Stomach (tissue), 9 donors: Measurements from ENCODE around the gene TMEM120B. TPM values are rescaled to one million over a fixed set of nuclear protein-coding genes. Genes with fewer than 3 reads are reported as not detected.

Source experiments
- DNase-seq, 2 donors: peaks; one replicate each; pipeline versions ENCODE4 v3.0.0 to v3.0.0-alpha.2; 2013 to 2019
- H3K27ac ChIP-seq, 5 donors: fragments of 200-600 bp in 4 of 5; sonication (generic) in 4 of 5; one replicate each; pipeline ENCODE4 v1.5.1; 2013 to 2019; ENCODE audit warnings: mild to moderate bottlenecking in 1 of 5, moderate library complexity in 1 of 5
- H3K27me3 ChIP-seq, 3 donors: fragments of 200-600 bp; sonication (generic); one replicate each; pipeline ENCODE4 v1.5.1; 2017 to 2019; ENCODE audit warnings: mixed run types in 1 of 3
- H3K36me3 ChIP-seq, 4 donors: fragments of 200-600 bp; sonication (generic); 1 replicate in 3 of 4; 2 replicates in 1 of 4; pipeline ENCODE4 v1.5.1; 2016 to 2019
- H3K4me1 ChIP-seq, 4 donors: fragments of 200-600 bp; sonication (generic); one replicate each; pipeline ENCODE4 v1.5.1; 2016 to 2019
- H3K4me3 ChIP-seq, 4 donors: fragments of 200-600 bp; sonication (generic) in 3 of 4; one replicate each; pipeline ENCODE4 v1.5.1; 2016 to 2019; ENCODE audit warnings: mild to moderate bottlenecking in 1 of 4
- H3K9me3 ChIP-seq, 4 donors: fragments of 200-600 bp; sonication (generic); one replicate each; pipeline ENCODE4 v1.5.1; 2016 to 2019
- EP300 ChIP-seq: sonication (generic); formaldehyde crosslinking; IDR thresholded peaks from one replicate; pipeline ENCODE4 v1.6.1; 2017; ENCODE audit warnings: antibody characterized with exemption
- POLR2A ChIP-seq, 4 donors: fragments of 450-650 bp; IDR thresholded peaks; one replicate each; pipeline ENCODE4 v1.6.1; 2016; ENCODE audit warnings: antibody characterized with exemption in 4 of 4, control low read depth in 2 of 4, mild to moderate bottlenecking in 1 of 4, moderate library complexity in 1 of 4
- POLR2AphosphoS5 ChIP-seq, 3 donors: sonication (generic); formaldehyde crosslinking; IDR thresholded peaks; one replicate each; pipeline ENCODE4 v1.6.1; 2016; ENCODE audit warnings: antibody characterized with exemption in 3 of 3
- WGBS, 5 donors: extraction: QIAGEN DNeasy Blood & Tissue Kit in 3 of 5; methylation state at CpG; one replicate each; pipeline versions ENCODE4 v1.1.5 to v1.1.7; 2013 to 2018; 5-methylcytosine and 5-hydroxymethylcytosine counted together
- intact Hi-C: fragments of 100-400 bp; cut with DNase I; formaldehyde crosslinking; loops from one replicate; pipeline ENCODE4 v1.15.1; 2023; ENCODE audit warnings: low total_unique reads
- polyA plus RNA-seq, 3 donors: library from polyadenylated mRNA; stranded (reverse); fragments of 200-250 nt; gene quantifications; one replicate each; pipeline ENCODE4 v1.2.3, GENCODE V29; 2013
- total RNA-seq, 5 donors: library from RNA; depleted of rRNA; stranded (reverse); fragments of >200 nt; gene quantifications; one replicate each; pipeline versions ENCODE4 v1.1.0 to v1.2.3, GENCODE V29; 2014 to 2016
- TF ChIP-seq, protein P1 (sequence below), 7 experiments: fragments of 450-650 bp in 4 of 7; fragments of 200-600 bp in 3 of 7; sonication (generic) in 3 of 7; IDR thresholded peaks; one replicate each; pipeline ENCODE4 v1.5.1; 2016 to 2019; ENCODE audit warnings: antibody characterized with exemption in 7 of 7, control low read depth in 2 of 7, mild to moderate bottlenecking in 1 of 7
- donor health status: healthy with polysubstance abuse.
- donor health status: Bipolar disorder and iron deficiency.
- donor health status: healthy.

The TMEM120B gene
- total and polyA plus RNA-seq, 8 donors: 0.58 to 11.6 (median 4.4) TPM

DNA sequence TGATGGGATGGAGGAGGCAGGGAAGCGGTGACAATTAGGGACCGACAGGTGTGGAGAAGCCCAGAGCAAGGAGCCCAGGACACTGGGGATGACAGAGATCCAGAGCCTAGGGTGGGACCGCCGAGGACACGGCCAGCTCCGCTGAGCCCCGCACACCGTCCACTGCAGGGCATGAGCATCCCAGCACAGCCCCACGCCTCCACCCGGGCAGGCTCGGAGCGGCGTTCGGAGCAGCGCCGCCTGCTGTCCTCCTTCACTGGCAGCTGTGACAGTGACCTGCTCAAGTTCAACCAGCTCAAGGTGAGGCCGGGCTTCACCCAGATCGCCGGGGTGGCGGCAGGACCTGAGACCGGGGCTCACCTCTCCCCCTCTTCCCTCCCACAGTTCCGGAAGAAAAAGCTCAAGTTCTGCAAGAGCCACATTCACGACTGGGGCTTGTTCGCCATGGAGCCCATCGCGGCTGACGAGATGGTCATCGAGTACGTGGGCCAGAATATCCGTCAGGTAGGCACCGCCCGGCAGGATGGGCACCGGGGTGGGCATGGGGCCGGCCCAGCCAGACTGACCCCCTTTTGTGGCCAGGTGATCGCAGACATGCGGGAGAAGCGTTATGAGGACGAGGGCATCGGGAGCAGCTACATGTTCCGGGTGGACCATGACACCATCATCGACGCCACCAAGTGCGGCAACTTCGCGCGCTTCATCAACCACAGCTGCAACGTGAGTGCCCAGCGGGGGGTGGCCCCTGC lies 115.0 kb downstream of the TMEM120B start:
- peaks cover 66 to 100% (median 99%) of the 10 kb centered on the region in 4 donors for H3K36me3 ChIP-seq
- H3K4me3 ChIP-seq: no peak overlapping the region
- H3K27me3 ChIP-seq: no peaks in the 10 kb centered on the region
- H3K9me3 ChIP-seq: no peaks in the 10 kb centered on the region
- TF ChIP-seq, protein P1, sequence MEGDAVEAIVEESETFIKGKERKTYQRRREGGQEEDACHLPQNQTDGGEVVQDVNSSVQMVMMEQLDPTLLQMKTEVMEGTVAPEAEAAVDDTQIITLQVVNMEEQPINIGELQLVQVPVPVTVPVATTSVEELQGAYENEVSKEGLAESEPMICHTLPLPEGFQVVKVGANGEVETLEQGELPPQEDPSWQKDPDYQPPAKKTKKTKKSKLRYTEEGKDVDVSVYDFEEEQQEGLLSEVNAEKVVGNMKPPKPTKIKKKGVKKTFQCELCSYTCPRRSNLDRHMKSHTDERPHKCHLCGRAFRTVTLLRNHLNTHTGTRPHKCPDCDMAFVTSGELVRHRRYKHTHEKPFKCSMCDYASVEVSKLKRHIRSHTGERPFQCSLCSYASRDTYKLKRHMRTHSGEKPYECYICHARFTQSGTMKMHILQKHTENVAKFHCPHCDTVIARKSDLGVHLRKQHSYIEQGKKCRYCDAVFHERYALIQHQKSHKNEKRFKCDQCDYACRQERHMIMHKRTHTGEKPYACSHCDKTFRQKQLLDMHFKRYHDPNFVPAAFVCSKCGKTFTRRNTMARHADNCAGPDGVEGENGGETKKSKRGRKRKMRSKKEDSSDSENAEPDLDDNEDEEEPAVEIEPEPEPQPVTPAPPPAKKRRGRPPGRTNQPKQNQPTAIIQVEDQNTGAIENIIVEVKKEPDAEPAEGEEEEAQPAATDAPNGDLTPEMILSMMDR (IDR thresholded peaks at IDR 0.05): no peak
- TF ChIP-seq EP300 (no peak), POLR2AphosphoS5 (IDR thresholded peaks at IDR 0.05) (no peak), POLR2A (IDR thresholded peaks at IDR 0.05) (no peak)
- peaks cover 0 to 17% (median 2%) of the 10 kb centered on the region in 4 donors for H3K4me1 ChIP-seq
- H3K27ac ChIP-seq: no peak overlapping the region
- 89 to 95% (median 94%) methylated on average over 38 to 48 of the region's 48 CpGs for WGBS, 5 donors
- intact Hi-C loops: no loop called here
- DNase-seq: no peak

DNA sequence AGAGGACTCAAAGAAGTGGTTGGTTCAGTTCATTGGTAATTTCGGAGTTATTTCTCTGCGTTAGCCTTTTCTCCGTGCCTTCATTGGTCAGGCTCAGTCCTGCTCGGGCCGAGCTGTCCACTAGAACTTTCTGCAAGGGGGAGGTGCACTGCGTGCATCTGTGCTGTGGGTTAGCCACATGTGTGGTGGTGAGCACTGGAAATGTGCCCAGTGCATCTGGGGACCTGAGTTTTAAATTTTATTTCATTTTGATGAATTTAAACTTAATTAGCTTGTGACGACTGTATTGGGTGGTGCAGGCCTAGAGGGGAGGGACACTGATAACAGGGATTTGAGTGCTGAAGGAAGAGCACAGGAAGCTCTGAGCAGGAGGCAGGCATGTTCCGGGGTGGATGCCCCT lies 115.8 kb downstream of the TMEM120B start:
- Histone ChIP-seq H3K27ac (peak overlapping the region in 1 of 5 donors; percentile 30), H3K36me3 (peaks cover 59 to 96% (median 95%) of the 10 kb centered on the region in 4 donors), H3K27me3 (no peaks in the 10 kb centered on the region), H3K4me1 (peaks cover 0 to 17% (median 2%) of the 10 kb centered on the region in 4 donors), H3K4me3 (no peak overlapping the region), H3K9me3 (no peaks in the 10 kb centered on the region)
- DNase-seq: no peak
- TF ChIP-seq, protein P1 (IDR thresholded peaks at IDR 0.05): no peak
- TF ChIP-seq POLR2A (IDR thresholded peaks at IDR 0.05): no peak
- TF ChIP-seq POLR2AphosphoS5 (IDR thresholded peaks at IDR 0.05): no peak
- no peak for TF ChIP-seq EP300
- intact Hi-C loops: no loop called here
- 91 to 96% (median 93%) methylated on average over 8 of the region's 8 CpGs for WGBS, 5 donors

DNA sequence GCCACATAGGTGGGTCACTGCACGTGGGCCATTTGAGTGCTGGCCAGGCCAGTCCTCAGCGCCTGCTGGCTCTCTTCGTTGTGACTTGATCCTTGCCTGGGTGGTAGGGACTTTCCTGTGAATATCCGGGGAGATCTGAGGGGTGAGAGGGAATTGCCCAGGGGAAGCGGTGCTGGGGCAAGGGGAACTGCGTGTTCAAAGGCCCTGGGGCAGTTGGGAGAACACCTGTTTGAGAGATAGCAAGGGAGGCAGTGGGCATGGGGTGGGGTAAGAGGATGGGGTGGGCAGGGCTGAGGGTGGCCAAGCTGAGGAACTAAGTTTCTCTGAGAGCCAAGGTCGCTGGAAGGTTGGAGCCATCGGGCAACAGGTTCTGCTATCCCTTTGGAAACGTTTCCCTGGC lies 116.3 kb downstream of the TMEM120B start:
- Histone ChIP-seq H3K27ac (peak overlapping the region in 2 of 5 donors; percentile 20 to 30), H3K4me1 (peaks cover 0 to 17% (median 2%) of the 10 kb centered on the region in 4 donors), H3K9me3 (no peaks in the 10 kb centered on the region), H3K4me3 (no peak overlapping the region), H3K36me3 (peaks cover 54 to 91% (median 89%) of the 10 kb centered on the region in 4 donors), H3K27me3 (no peaks in the 10 kb centered on the region)
- TF ChIP-seq POLR2A (IDR thresholded peaks at IDR 0.05): no peak
- TF ChIP-seq EP300: no peak
- TF ChIP-seq POLR2AphosphoS5 (IDR thresholded peaks at IDR 0.05): no peak
- TF ChIP-seq, protein P1 (IDR thresholded peaks at IDR 0.05): no peak
- intact Hi-C loops: no loop called here
- WGBS, 5 donors: 80 to 86% (median 84%) methylated on average over 9 of the region's 9 CpGs
- no peak for DNase-seq

DNA sequence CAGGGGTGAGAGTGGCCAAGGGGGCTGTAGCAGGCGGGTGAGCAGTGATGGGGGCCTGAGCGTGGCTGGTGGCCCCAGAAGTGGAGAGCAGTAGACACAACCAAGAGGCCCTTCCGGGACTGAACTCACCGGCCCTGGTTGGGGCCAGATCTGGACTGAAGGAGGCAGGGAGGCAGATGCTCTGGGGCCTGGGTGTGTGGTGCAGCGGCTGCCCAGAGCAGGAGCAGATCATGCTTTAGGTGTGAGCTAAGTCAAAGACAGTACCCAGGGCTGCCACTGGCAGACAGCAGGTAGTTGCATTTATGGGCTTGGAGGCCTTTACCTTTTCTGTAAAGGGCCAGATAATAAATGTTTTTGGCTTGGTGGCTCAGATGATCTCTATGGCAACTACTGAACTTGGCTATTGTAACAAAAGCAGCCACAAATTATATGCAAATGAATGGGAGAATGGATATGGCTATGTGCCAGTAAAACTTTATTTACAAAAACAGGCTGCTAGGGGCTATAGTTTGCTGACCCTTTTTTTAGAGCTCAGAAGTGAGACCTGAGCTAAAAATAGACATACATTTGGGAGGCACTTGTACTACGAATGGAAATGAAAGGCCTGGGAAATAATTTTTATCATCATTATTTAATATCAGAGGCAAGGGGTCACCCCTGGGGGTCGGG lies 116.8 kb downstream of the TMEM120B start:
- intact Hi-C loops: no loop called here
- H3K9me3 ChIP-seq: no peaks in the 10 kb centered on the region
- peak overlapping the region in 2 of 5 donors; percentile 20 to 30 for H3K27ac ChIP-seq
- no peaks in the 10 kb centered on the region for H3K27me3 ChIP-seq
- TF ChIP-seq POLR2AphosphoS5 (IDR thresholded peaks at IDR 0.05) (no peak), EP300 (no peak), POLR2A (IDR thresholded peaks at IDR 0.05) (no peak)
- TF ChIP-seq, protein P1 (IDR thresholded peaks at IDR 0.05): no peak
- 71 to 85% (median 81%) methylated on average over 6 to 7 of the region's 7 CpGs for WGBS, 5 donors
- no peak overlapping the region for H3K4me3 ChIP-seq
- H3K4me1 ChIP-seq: peaks cover 0 to 17% (median 2%) of the 10 kb centered on the region in 4 donors
- no peak for DNase-seq
- peaks cover 49 to 85% (median 84%) of the 10 kb centered on the region in 4 donors for H3K36me3 ChIP-seq
